GM12878 (cell line): Measurements from ENCODE around the gene ZDHHC22. TPM values are rescaled to one million over a fixed set of nuclear protein-coding genes. Genes with fewer than 3 reads are reported as not detected.

ENCODE experiments used
- CHD2 ChIP-seq: IDR thresholded peaks from 2 replicates; pipeline ENCODE4 v1.6.1; 2011; ENCODE audit warnings: low read depth, low read length, improper control_type of control experiment, borderline replicate concordance
- CTCF ChIP-seq, 3 experiments: IDR thresholded peaks in 2 of 3; conservative IDR thresholded peaks in 1 of 3; 2 replicates each; pipeline ENCODE4 v1.5.1; 2011; ENCODE audit warnings: low read depth in 3 of 3, low read length in 3 of 3, mild to moderate bottlenecking in 3 of 3, control low read depth in 2 of 3, moderate library complexity in 2 of 3, inconsistent platforms in 1 of 3, mixed read lengths in 1 of 3; ENCODE audit not compliant: control insufficient read depth in 2 of 3, insufficient read depth in 1 of 3; ENCODE audit errors: extremely low read depth in 1 of 3
- DPF2 ChIP-seq: fragments of 450-650 bp; IDR thresholded peaks from 2 replicates; pipeline ENCODE4 v1.6.1; 2017; ENCODE audit warnings: mild to moderate bottlenecking
- E4F1 ChIP-seq: fragments of 450-650 bp; IDR thresholded peaks from 2 replicates; pipeline ENCODE4 v1.6.1; 2018; ENCODE audit warnings: borderline replicate concordance, mild to moderate bottlenecking; ENCODE audit not compliant: partially characterized antibody
- FOXK2 ChIP-seq: fragments of 450-650 bp; IDR thresholded peaks from 2 replicates; pipeline ENCODE4 v1.6.1; 2017; ENCODE audit warnings: mild to moderate bottlenecking, moderate library complexity
- NFXL1 ChIP-seq: fragments of 450-650 bp; IDR thresholded peaks from 2 replicates; pipeline ENCODE4 v1.6.1; 2017; ENCODE audit warnings: antibody characterized with exemption, mild to moderate bottlenecking, borderline replicate concordance
- polyA plus RNA-seq, 11 experiments: library from polyadenylated mRNA; depleted of rRNA in 4 of 11; unstranded in 6 of 11; stranded (reverse) in 5 of 11; fragments of >200 nt; fragmentation: Nextera tagmentation in 4 of 11; fragmentation: Illumina TruSeq in 1 of 11; extraction: Ambion mirVana in 4 of 11; extraction: Trizol in 1 of 11; gene quantifications; 1 replicate in 1 of 11; 2 replicates in 10 of 11; pipeline versions ENCODE4 v1.2.1 to v1.2.3, GENCODE V29; 2011 to 2016; ENCODE audit warnings: inconsistent platforms in 2 of 11, missing spikeins in 2 of 11, low read depth in 1 of 11
- total RNA-seq, 4 experiments: library from RNA; depleted of rRNA in 3 of 4; stranded (reverse); fragments of >200 nt in 3 of 4; fragmentation: Illumina TruSeq in 1 of 4; extraction: Trizol in 1 of 4; gene quantifications; 2 replicates each; pipeline versions ENCODE4 v1.2.1 to v1.2.3, GENCODE V29; 2013 to 2021

Gene ZDHHC22
- total and polyA plus RNA-seq, 10 of the 15 experiments (the other 5 are each of a cell fraction or from before 2014, with no cell fraction given), result 0.06 TPM; not detected in 9

GRCh38 chr14:77097700-77098528 lies 43.7 kb downstream of the ZDHHC22 start, which contains the start of gene CIPC (continued):
- TF ChIP-seq E4F1, result peak; percentile 64
- TF ChIP-seq CHD2, result peak; percentile 93
- peak; percentile 85 for TF ChIP-seq DPF2
- no peak for TF ChIP-seq FOXK2
- peak in 1 of 3 experiments; percentile 7; a peak in 1 of 6 replicates for TF ChIP-seq CTCF (IDR thresholded peaks at IDR 0.05 in 2 of 3, conservative IDR thresholded peaks at IDR 0.05 in 1 of 3; ENCODE audit: control insufficient read depth in 2 of 3, extremely low read depth in 1 of 3, insufficient read depth in 1 of 3, low read depth in 3 of 3, low read length in 3 of 3)
- no peak for TF ChIP-seq NFXL1
